Nephron progenitor cell (in vitro differentiated cells): ENCODE results near the gene ERC2.
A peak's percentile ranks its signal among the peaks of the same experiment; 100 is the strongest.

Source experiments
- DNase-seq: peaks from one replicate; pipeline ENCODE4 v3.0.0; 2021
- H3K27ac Mint-ChIP-seq: 2 replicates; pipeline ENCODE4 v1.8.0; 2021; ENCODE audit warnings: mild to moderate bottlenecking, moderate library complexity, mixed read lengths
- H3K27me3 Mint-ChIP-seq: 2 replicates; pipeline ENCODE4 v1.8.0; 2021; ENCODE audit warnings: mild to moderate bottlenecking, low read depth, mixed read lengths; ENCODE audit not compliant: poor library complexity
- H3K36me3 Mint-ChIP-seq: 2 replicates; pipeline ENCODE4 v1.8.0; 2021; ENCODE audit warnings: low read depth, mixed read lengths
- H3K4me1 Mint-ChIP-seq: 2 replicates; pipeline ENCODE4 v1.8.0; 2021; ENCODE audit warnings: mixed read lengths
- H3K4me3 Mint-ChIP-seq: 2 replicates; pipeline ENCODE4 v1.8.0; 2021; ENCODE audit warnings: mild to moderate bottlenecking, moderate library complexity, mixed read lengths
- H3K9me3 Mint-ChIP-seq: 2 replicates; pipeline ENCODE4 v1.8.0; 2021; ENCODE audit warnings: mild to moderate bottlenecking, moderate library complexity, mixed read lengths
- CTCF ChIP-seq: fragments of 200-600 bp; sonication (generic); IDR thresholded peaks from 2 replicates; pipeline ENCODE4 v1.5.0; 2021; ENCODE audit warnings: antibody characterized with exemption

The ERC2 gene

GRCh38 chr3:55827786-55828185 lies 640.5 kb downstream of the ERC2 start:
- Mint-ChIP-seq H3K36me3 (peaks cover 27% of the 10 kb centered on the region), H3K9me3 (peaks cover 47% of the 10 kb centered on the region)

DNA sequence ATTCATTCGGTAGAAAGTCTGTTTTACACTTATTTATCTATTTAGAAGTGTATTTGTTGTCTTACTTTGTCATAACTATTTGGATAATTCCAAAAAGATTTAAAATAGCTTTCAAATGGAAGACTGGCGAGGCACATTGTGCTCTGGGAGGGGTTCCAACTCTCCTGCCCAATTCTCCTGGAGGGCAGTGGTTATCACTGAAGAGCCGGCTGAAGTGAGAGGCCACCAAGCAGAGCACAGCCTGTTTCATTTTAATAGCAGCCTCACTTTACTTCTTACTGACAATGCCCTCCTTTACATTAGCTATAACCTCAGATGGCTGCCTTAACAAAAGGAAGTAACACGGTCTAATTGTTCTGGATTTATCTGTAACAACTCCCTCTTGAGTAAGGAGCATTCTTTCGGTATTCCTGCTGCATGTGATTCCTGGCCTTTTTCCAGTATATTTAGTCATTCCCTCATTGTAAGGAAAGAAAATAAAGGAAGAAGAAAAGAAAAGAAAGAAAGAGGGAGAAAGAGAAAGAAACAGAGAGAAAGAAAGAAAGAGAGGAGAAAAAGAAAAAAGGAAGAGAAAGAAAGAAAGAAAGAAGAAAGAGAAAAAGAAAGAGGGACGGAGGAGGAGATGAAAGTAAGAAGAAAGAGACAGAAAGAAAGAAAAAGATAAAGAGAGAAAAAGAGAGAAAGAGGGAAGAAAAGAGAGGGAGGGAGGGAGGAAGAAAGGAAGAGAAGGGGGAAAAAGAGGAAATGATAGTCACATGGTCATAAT lies 641.4 kb downstream of the ERC2 start:
- Mint-ChIP-seq H3K36me3 (peaks cover 21% of the 10 kb centered on the region), H3K4me1 (peaks cover 19% of the 10 kb centered on the region), H3K27ac (no peak overlapping the region), H3K27me3 (peaks cover 7% of the 10 kb centered on the region), H3K9me3 (peaks cover 39% of the 10 kb centered on the region), H3K4me3 (no peak overlapping the region)
- no peak for DNase-seq
- no peak for TF ChIP-seq CTCF

More at GRCh38 chr3:55827786-55828185, 640.5 kb downstream of the ERC2 start:
- H3K27ac Mint-ChIP-seq: peak overlapping the region; percentile 72
- no peak overlapping the region for H3K4me3 Mint-ChIP-seq
- peaks cover 7% of the 10 kb centered on the region for H3K27me3 Mint-ChIP-seq
- no peak for DNase-seq
- peaks cover 17% of the 10 kb centered on the region for H3K4me1 Mint-ChIP-seq
- no peak for TF ChIP-seq CTCF

- Mint-ChIP-seq H3K9me3 (peaks cover 33% of the 10 kb centered on the region), H3K27ac (no peak overlapping the region), H3K4me1 (peaks cover 14% of the 10 kb centered on the region), H3K36me3 (peaks cover 16% of the 10 kb centered on the region), H3K27me3 (peaks cover 7% of the 10 kb centered on the region), H3K4me3 (no peak overlapping the region)
- DNase-seq: no peak
- no peak for TF ChIP-seq CTCF
Measured at GRCh38 chr3:55826097-55826496, 642.2 kb downstream of the ERC2 start.

DNA sequence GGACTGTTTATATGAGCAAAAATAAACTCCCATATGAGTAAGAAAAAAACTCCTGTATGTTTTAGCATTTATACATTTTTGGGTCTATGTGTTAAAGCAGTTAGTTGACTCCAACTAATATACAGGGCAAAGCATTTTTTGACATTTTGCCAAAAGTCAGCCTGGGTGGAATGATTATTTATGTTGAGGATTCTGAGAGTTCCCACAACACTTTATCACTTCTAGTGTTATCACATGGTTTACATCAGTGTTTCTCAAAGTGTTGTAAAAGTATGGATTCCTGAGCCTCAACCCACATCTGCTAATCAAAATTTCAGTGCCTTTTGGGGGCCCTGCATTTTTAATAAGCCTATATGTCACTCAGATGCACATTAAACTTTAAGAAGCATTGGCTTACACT lies 643.9 kb downstream of the ERC2 start:
- Mint-ChIP-seq H3K9me3 (peaks cover 17% of the 10 kb centered on the region), H3K36me3 (peaks cover 6% of the 10 kb centered on the region), H3K4me3 (no peak overlapping the region), H3K4me1 (peaks cover 20% of the 10 kb centered on the region), H3K27me3 (peaks cover 4% of the 10 kb centered on the region), H3K27ac (no peak overlapping the region)
- TF ChIP-seq CTCF: no peak
- DNase-seq: no peak

DNA sequence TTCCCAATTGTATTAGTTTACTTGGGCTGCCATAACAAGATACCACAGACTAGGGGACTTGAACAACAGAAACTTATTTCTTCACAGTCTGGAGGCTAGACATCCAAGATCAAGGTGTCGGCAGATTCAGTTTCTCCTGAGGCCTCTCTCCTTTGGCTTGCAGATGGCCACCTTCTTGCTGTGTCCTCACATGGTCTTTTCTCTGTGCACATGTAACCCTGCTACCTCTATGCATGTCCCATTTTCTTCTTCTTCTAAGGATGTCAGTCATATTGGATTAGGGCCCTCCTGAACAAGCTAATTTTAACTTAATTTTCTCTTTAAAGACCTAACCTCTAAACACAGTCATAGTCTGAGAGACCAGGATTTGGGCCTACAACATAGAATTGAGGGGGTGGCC lies 644.4 kb downstream of the ERC2 start:
- Mint-ChIP-seq H3K4me3 (no peak overlapping the region), H3K27ac (no peak overlapping the region), H3K9me3 (peaks cover 11% of the 10 kb centered on the region), H3K36me3 (peaks cover under 1% of the 10 kb centered on the region), H3K27me3 (peaks cover 3% of the 10 kb centered on the region), H3K4me1 (peaks cover 20% of the 10 kb centered on the region)
- no peak for DNase-seq
- no peak for TF ChIP-seq CTCF

GRCh38 chr3:55823001-55823400 lies 645.3 kb downstream of the ERC2 start:
- TF ChIP-seq CTCF: no peak
- H3K27me3 Mint-ChIP-seq: peaks cover 3% of the 10 kb centered on the region

More at GRCh38 chr3:55823001-55823400, 645.3 kb downstream of the ERC2 start:
- no peak for DNase-seq
- peaks cover 23% of the 10 kb centered on the region for H3K4me1 Mint-ChIP-seq
- H3K27ac Mint-ChIP-seq: no peak overlapping the region
- peaks cover 3% of the 10 kb centered on the region for H3K9me3 Mint-ChIP-seq
- no peaks in the 10 kb centered on the region for H3K36me3 Mint-ChIP-seq
- H3K4me3 Mint-ChIP-seq: no peak overlapping the region
